GM12873 (cell line): ENCODE results near the gene CCDC71L.

Source experiments
- TF ChIP-seq, protein P1 (sequence below): IDR thresholded peaks from 2 replicates; pipeline ENCODE4 v1.5.1; 2012; ENCODE audit warnings: low read depth, mild to moderate bottlenecking, moderate library complexity, low read length, control low read depth; ENCODE audit not compliant: insufficient read depth; ENCODE audit errors: missing control alignments

Gene CCDC71L

DNA sequence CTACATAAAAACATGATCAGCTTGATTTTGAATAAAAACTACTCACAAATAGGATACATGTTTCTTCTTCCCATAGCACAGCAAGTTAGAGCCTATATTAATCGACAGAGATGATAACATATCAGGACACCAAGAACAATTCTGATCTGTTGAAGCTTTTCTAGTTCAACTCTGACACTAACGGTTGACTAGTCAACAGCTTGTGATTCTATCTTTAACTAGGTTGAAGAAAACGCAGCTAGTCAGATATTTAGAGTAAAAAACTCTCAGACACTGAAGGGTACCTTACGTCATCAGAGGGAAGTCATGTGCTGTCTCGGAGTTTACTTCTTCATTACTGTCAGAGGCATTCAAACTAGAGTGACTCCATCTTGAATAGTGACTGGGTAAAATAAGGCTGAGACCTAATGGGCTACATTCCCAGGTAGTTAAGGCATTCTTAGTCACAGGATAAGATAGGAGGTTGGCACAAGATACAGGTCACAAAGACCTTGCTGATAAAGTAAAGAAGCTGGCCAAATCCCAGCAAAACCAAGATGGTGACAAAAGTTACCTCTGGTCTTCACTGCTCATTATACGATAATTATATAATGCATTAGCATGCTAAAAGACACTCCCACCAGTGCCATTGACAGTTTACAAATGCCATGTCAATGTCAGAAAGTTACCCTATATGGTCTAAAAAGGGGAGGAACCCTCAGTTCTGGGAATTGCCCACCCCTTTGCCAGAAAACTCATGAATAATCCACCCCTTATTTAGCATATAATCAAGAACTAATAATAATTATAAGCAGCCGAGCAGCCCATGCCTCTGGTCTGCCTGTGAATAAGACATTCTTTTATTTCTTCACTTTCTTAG, 21.3 kb downstream of the CCDC71L start:
- TF ChIP-seq, protein P1, sequence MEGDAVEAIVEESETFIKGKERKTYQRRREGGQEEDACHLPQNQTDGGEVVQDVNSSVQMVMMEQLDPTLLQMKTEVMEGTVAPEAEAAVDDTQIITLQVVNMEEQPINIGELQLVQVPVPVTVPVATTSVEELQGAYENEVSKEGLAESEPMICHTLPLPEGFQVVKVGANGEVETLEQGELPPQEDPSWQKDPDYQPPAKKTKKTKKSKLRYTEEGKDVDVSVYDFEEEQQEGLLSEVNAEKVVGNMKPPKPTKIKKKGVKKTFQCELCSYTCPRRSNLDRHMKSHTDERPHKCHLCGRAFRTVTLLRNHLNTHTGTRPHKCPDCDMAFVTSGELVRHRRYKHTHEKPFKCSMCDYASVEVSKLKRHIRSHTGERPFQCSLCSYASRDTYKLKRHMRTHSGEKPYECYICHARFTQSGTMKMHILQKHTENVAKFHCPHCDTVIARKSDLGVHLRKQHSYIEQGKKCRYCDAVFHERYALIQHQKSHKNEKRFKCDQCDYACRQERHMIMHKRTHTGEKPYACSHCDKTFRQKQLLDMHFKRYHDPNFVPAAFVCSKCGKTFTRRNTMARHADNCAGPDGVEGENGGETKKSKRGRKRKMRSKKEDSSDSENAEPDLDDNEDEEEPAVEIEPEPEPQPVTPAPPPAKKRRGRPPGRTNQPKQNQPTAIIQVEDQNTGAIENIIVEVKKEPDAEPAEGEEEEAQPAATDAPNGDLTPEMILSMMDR, result no peak

DNA sequence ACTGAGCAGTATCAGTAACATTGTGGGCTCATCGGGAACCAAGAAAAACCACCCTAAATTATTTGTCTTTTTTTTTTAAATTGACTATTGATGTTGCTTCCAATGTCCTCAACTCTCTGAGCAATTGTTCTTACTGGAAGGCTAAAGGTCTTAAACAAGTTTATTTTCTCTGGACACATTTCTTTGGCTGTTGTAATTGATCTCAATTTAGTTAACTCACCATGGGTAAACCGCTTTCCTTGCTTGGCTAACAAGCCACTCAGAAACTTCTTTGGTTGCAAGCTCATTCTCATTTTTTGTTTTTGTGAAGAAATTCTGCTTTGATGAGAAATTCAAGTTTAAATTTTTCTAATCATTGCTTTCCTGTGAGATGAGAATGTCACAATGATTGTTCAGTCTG, 25.5 kb downstream of the CCDC71L start:
- TF ChIP-seq, protein P1, result no peak

DNA sequence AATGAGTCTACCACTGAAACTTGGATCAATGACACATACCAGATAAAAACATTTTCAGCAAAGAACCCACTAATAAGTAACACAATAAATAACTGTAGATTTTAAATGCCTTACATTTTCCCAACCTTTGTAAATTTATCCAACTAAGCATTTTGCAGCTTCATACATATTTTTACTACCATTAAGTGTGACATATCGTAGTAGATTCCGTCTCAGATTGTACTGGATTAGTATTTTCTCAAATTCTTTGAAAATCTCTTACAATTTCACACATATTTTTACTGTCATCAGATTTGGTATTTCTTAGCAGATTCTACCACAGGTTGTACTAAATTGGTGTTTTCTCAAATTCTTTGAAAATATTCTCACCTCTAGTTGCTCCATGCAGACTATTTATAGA, 26.0 kb downstream of the CCDC71L start:
- TF ChIP-seq, protein P1, result no peak

DNA sequence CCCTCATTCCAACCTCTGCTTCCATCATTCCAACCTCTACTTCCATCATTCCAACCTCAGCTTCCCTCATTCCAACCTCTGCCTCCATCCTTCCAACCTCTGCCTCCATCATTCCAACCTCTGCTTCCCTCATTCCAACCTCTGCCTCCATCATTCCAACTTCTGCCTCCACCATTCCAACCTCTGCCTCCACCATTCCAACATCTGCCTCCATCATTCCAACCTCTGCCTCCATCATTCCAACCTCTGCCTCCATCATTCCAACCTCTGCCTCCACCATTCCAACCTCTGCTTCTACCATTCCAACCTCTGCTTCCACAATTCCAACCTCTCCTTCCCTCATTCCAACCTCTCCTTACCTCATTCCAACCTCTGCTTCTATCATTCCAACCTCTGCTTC, 30.3 kb downstream of the CCDC71L start:
- TF ChIP-seq, protein P1, result no peak

DNA sequence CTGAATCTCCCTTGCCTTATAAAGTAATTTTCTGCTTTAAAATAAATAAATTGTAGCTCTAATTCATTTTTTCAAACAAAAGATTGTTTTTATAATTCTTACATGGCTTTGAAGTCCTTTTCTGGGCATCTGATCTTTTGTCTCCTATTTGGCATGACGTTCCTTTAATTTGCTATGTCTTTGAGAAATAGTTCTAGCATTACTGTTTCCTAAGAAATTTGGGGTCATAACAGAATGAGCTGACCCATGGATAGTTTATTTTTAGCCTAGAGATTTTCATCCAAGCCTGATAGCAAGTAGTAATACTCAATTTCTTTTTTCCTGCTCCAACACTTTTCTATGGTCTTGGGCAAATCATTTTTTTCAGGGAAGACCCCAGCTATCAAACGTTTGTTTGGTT, 31.4 kb downstream of the CCDC71L start:
- TF ChIP-seq, protein P1, result no peak

DNA sequence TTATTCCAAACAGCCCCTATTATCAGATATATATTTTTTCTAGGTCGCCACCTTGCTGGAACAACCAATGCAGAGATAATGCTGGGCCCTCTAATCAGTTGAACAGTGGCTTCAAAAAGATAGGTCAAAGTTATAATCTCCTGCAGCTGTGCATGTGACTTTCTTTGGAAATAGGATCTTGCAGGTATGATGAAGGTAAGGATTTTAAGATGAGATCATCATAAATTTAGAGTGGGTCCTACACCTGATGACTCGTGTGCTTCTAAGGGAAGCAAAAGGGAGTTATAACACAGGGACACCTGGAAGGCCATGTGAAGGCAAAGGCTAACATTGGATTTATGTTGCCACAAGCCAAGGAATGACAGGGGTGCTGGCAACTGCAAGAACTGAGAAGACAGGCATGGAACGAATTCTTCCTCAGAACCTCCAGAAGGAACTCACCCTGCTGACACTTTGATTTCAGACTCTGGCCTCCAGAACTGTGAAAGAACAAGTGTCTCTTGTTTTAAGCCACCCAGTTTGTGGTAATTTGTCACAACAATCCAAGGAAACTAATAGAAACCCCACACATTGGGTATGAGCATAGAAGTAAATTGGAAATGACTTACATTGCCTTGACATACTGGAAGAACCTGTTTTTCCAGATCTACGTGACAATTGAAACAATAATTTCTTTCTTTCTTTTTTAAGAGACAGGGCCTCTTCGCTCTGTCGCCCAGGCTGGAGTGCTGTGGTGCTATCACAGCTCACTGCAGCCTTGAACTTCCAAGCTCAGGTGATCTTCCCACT, 34.4 kb downstream of the CCDC71L start:
- TF ChIP-seq, protein P1, result no peak

DNA sequence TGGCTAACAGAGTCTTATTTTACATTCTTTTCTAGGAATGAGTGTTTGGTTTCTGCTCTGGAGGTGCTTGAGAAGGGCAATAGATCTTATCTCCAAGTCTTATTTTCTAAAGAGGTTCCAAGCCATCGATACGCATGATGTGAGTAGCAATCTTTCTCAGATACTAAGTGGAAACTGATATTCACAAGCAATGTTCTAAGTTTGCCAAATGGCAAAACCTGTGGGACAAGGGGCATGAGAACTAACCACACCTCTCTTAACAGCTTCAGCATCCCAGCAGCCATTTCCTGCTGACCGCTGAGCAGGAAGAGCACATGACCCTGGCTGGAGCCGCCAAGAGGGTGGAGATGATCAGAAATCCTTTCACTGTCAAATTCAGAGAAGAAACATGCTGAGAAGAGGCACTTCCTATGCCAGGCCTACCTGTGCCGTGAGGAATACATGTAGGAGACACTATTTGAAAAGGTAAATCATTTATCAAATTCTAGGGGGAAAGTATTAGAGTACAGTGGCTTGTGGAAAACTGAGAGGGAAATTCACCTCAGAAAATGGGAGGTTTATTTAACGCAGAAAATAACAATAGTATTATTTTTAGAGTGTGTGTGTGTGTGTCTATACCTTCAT, 35.2 kb downstream of the CCDC71L start:
- TF ChIP-seq, protein P1, result no peak
